HG02798 (cell line): ENCODE data around the gene VTA1.
"Not testable (repeated sequence)": the region's sequence is repeated elsewhere in the genome, so short reads cannot be mapped to it uniquely, and the experiment has no call there.

Experiments
- ATAC-seq: cut with Tn5 transposase; IDR thresholded peaks from one replicate; pipeline ENCODE4 v1.9.1; 2021; ENCODE audit warnings: mild to moderate bottlenecking; ENCODE audit not compliant: unreplicated experiment, poor library complexity

The VTA1 gene

DNA sequence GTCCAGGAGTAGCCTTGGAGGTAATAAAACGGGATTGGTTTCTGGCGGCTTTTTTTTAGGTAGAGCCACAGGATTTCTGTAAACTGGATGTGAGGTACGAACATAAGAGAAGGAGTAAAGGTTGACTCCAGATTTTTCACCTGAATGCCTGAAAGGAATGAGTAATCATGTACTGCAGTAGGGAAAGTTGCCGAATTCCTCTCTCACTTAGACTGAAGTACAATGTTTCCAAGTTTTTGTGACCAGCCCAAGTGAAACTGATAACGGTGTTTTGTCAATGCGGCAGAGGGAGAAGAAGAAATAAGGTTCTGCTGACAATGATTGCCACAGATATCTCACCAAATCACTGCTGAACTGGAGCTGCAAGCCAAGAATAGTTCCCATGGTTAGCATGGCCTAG is 75.0 kb downstream of the VTA1 start:
- ATAC-seq = no peak

DNA sequence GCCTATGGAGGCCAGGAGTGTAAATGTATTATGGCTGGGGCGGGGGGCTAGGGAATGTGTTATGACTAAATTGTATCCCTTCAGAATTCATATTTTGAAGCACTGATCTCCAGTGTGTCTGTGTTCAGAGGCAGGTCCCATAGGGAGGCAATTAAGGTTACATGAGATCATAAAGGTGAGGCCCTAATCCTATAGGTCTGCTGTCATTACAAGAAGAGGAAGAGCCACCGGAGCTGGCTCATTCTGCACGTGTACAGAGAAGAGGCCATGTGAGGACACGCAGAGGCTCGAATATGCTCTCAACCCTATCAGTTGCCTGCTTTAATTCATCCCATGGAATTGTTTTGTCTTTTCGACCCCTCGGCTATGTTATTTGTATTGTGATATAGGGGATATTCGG is 76.9 kb downstream of the VTA1 start:
- no peak for ATAC-seq

DNA sequence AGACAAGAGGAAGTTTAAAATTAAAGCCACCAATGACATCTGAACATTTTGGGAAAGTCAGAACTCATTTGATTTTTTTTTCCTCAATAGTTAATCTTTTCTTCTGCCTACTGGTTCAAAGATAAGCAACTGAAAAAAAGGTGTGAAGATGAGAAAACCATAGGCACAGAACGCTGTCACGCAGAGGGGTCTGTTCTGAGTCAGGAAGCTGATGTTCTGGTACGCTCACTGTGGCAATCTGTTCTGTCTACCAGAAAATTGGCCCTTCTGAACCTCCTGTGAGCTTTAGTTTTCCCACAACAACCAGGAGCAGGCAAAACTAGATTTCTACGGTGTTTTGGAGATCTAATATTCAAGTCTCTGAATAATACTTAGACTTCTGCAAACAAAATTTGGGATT is 78.1 kb downstream of the VTA1 start:
- ATAC-seq = no peak

DNA sequence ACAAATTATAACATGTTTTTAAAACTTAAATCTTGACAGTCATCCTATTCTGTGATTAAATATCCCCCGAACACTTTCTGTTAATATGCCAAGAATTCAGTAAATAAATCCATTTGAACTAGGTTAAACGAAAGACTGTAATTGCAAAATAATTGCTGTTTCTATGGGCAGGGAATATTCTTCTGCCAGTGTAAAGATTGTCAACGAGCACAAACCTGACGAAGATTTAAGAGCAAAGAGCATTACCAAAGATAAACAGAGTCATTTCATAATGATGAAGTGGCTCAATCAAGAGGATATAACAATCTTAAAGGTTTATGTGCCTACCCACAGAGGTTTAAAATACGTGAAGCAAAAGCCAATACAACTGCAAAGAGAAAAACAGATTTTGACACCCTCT is 78.5 kb downstream of the VTA1 start:
- ATAC-seq = no peak

DNA sequence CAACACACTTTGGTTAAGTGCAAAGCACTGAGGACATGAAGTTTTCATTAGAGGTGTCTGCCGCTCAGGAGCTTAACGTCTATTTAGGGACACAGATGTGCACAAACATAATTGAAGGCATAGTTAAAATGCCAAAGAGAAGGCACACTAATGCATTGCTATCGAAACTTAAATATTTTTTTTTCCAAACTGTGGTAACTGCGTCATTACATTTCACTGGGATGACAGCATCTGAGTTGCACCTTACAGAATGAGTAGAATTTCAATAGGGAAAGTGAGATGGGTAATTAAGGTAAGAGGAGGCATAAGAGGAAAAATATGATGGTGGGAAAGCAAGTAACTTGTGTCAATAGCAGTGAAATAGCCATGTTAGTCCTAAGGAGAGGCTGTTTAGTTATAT is 79.7 kb downstream of the VTA1 start:
- ATAC-seq = no peak

DNA sequence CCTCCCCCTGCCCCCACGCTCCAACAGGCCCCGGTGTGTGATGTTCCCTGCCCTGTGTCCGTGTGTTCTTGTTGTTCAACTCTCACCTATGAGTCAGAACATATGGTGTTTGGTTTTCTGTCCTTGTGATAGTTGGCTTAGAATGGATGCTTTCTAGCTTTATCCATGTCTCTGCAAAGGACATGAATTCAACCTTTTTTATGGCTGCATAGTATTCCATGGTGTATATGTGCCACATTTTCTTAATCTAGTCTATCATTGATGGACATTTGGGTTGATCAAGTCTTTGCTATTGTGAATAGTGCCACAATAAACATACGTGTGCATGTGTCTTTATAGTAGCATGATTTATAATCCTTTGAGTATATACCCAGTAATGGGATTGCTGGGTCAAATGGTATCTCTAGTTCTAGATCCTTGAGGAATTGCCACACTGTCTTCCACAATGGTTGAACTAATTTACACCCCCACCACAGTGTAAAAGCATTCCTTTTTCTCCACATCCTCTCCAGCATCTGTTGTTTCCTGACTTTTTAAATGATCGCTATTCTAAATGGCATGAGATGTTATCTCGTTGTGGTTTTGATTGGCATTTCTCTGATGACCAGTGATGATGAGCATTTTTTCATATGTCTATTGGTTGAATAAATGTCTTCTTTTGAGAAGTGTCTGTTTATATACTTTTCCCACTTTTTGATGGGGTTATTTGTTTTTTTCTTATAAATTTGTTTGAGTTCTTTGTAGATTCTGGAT is 82.6 kb downstream of the VTA1 start:
- not testable (repeated sequence) for ATAC-seq

DNA sequence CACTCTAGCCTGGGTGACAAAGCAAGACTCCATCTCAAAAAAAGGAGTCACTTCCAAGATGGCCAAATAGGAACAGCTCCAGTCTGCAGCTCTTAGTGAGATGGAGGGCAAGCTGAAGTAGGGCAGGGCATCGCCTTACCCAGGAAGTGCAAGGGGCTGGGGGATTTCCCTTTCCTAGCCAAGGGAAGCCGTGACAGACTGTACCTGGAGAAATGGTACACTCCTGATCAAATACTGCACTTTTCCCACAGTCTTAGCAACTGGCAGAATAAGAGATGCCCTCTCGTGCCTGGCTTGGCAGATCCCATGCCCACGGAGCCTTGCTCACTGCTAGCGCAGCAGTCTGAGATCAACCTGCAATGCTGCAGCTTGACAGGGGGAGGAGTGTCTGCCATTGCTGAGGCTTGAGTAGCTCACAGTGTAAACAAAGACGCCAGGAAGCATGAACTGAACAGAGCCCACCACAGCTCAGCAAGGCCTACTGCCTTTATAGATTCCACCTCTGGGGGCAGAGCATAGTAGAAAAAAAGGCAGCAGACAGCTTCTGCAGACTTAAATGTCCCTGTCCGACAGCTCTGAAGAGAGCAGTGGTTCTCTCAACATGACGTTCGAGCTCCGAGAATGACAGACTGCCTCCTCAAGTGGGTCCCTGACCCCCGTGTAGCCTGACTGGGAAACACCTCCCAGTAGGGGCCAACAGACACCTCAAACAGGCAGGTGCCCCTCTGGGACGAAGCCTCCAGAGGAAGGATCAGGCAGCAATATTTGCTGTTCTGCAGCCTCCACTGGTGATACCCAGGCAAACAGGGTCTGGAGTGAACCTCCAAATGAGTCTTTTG is 85.4 kb downstream of the VTA1 start:
- not testable (repeated sequence) for ATAC-seq

DNA sequence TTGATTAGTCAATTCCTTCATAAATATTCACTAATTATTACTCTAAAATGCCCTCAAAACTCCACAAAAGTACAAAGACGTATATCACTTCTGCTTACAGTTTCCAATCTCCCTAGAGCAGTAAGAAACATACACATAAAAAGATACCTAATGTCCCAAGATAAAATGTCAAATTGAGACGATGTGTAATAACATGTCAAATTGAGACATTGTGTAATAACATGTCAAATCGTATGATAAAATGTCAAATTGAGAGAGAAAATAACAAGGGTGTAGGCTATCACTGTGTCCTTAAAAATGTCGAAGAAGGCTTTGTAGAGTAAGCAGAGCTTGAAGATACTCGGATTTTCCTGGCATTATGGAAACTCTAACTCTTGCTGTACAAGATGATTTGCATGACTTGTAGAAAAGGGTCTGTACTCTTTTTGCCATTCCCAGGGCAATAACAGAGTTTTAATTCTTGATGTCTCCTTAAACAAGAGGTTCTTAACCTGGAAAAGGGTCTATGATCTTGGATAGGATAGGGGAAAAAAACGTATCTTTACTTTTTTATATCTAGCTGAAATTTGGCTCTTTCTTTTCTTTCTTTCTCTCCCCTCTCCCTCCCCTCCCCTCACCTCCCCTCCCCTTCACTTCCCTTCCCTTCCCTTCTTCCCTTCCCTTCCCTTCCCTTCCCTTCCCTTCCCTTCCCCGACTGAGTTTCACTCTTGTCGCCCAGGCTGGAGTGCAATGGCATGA is 87.1 kb downstream of the VTA1 start:
- ATAC-seq = no peak

DNA sequence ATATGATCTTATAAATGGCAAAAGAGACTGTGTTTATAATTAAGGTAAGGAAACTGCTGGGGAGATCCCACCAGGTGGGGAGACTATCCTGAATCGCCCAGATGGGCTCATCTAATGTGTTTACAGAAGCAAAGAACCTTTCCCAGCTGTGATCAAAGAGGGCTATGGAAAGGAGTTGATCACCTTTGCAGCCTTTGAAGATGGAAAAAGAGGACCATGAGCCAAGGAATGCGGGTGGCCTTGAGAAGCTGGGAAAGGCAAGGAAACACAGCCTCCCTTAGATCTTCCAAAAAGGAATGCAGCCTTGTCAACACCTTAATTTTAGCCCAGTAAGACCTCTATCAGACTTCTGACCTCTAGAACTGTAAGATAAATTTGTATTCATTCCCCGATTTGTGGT is 88.2 kb downstream of the VTA1 start:
- no peak for ATAC-seq

DNA sequence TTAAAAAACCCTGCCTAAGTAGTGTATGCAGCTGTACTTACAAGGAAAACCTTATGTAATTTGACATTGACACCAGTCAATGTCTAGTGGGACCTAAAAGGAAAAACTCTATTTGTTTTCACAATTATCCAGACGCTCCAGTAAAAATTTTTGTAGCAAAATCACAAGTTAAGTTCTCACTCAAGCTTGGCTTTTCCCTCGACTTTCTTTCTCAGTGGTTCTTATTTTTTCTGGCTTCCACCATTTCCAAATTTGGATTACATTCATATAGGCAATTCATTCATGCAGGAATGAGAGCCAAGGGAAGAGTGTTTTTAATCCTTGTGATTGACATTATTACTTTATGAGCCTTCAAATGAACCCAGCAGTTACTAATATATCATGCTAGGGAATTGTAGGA is 88.7 kb downstream of the VTA1 start:
- no peak for ATAC-seq

DNA sequence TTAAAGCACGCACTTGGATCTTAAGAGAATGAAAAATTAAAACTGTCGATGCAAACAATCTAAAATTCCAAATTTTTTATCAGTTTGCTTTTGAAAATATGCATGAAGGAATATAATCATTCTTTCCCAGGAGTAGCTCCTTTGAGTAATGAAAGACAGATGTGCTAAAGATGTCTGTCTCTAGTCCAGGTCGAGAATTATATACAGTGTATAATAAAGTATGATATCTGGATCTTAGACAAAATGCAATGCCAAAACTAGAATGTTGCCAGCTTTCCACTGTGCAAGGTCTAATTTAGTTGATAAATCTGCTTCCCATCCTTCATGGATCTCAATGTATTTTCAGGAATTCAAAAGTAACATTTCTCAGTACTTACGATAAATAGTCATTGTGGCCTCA is 89.6 kb downstream of the VTA1 start:
- ATAC-seq = no peak

DNA sequence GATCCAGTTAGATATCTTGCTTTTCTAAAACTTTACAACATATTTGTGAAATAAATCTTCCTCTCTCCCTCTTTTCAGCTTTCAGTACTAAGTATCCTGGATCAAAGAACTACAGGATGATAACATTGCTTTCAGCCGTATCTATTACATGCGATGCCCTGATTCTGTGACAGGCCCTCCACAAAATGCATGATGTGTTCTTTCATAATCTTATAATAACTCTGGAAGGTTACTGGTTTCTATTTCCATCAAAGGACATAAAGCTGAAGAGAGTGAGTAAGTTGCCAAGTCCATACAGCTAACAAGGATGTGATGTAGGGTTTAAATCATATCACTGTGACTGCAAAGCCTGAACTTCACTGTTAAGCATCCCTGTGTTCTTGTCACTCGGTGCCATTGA is 91.8 kb downstream of the VTA1 start:
- ATAC-seq = no peak

DNA sequence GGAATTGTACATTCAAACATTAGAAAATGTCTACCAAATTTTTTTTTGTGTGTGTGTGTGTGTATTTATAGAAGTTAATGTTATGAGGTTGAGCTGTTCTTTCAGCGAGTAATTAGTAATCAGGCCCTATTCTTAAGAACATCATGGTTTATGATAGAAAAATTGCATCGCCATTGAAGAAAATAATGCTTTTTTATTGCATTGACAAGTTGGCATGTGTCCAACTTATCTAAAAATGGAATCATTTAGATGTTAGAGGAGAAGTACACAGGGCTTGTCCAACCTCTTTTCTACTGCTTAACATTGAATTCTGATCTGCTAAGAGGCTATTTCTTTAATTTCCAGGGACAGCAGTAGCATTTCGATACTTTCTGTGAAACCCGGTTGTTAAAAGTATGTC is 93.1 kb downstream of the VTA1 start:
- no peak for ATAC-seq

DNA sequence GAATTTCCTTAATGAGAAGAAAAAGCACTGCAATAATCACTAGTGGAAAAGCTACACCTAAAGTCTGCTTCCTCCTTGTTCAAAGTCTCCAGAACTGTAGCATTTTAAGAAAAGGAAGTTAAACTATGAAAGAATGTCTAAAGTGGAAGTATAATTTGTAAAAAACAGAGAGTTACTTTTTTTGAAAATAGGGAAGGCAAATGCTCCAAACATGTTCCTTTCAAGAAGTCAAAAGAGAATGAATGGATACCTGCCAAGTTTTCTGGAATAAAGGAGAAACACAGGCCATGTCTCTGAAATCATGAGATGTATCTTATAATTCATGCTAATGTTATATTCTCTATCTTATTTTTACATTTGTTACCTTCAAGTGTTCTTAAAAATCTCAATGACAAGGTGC is 94.0 kb downstream of the VTA1 start:
- ATAC-seq = no peak

DNA sequence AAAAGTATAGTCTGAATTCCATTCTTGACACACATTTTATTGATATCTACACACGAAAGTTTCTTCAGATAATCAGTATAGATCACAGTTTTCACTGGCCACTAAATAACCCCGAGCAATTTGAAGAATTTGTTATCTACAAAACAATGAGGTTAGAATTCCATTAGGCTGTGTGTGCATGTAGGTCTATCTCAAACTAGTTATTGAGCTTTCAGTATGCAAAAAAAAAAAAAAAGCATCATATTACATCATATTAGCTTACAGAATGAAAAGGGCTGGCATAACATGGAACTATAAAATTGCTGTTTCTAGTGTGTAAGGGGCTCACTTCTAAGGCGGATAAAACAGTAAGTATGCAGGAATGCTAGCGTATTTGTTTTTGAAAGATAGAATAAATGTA is 95.2 kb downstream of the VTA1 start:
- ATAC-seq = no peak

DNA sequence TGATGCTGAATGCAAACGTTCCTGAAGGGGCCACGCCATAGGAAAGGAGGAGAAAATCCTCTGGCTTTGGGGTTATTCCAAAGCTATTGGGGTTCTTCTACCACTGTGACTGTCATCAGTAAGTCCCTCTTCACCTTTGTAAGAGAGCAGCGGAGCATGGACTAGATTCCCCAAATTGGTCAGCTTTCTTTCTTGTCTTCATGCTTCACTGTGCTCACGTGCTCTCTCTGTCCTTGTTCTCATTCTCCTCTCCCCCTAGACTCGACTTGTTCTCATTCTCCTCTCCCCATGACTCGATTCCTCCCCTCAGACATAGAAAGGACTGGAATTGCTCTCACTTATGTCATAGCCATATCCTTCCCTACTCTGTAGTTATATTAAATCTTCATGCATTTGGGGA is 99.9 kb downstream of the VTA1 start:
- ATAC-seq = peak; percentile 54

DNA sequence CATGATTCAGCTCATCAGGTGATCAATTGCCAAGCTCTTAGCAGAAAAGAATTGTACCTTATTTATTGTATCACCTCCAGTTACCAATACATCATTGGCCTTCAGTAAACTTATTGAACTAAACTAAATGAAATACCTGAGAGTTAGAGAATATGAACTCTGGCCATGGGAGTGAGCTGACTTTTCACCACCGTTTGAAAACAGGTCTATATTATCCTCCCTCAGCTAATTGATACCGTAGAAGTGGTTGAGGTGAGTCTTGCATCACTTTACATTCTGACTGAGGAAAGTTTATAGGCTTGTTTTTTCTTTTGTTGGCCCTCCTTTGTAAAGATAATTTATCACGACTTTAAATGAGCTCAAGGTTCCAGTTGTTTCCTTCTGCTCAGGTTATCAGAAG is 102.2 kb downstream of the VTA1 start:
- ATAC-seq = no peak

DNA sequence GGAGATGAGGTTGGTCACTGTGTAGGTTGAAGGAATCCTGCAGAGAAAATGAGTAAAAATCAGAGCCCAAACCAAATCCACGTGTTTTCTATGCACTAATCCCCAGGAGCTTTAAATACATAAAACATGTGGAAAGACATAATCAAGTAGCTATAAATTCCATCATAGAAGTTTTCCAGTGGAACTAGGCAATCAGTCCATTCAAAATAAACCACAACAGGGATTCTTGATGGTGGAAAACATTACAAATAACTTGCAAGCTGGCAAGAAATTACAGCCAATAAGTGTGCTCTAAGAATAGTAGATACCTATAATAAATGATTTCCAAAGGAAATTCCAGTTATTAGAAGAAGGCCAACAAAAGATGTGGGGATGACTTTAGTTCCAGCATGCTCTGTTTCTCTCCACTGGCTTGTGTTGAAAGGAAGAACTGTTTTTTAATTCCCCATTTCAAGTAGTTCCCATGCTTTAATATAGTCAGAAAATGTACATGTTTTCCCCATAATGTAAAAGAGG is 104.9 kb downstream of the VTA1 start:
- ATAC-seq = no peak

DNA sequence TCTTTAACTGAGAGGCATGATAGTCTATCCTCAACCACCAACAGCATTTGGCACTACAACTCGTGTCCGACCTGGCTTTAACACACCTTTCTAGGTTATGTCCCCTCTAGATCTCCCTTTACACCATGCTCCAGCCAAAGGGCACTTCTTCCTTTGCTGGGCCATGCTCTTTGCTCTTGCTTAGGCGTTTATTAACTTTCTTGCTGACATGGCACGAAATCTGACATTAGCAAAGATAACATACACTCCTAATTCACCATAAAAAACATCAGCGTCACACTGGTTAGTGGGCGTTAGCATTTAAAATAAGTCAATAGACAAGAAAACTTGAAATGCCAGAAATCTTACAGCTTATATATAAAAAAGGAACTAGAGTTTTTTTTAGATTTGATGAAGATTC is 107.5 kb downstream of the VTA1 start:
- ATAC-seq = no peak

DNA sequence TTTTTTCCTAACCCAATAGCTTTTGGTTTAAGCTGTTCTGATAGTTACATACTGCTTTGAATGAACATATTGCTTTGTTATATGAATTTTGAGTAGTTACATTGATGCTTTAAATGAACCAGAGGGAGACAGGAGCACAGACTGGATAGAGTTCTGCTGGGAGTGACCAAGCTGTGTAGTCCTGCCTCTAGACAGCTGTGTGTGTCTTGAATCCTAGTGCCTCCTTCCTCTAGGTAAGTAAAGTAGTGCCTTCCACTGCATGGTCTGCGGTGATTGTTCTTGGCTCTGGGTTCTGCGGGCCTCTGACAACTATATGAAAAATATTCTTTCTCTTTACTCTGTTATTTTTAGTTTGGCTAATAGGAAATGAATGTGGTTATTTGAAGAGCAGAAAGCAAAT is 108.7 kb downstream of the VTA1 start:
- no peak for ATAC-seq

DNA sequence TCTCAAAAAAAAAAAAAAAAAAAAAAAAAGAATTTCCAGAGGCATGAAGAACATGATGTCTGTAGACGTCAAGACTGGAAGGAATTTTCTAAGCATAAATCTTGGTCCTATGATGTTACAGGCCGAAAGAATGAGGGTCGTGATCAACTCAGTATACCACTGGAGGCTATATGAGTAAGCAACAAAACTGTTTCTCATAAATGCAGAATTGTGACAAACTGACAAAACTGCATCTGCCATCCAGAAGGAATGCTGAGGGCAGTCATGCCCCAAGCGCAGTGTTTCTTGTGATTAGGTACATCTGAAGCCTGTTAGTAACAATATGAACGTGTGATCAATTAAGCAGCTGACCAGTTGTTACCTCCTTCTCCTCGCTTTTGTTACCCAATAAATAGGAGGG is 111.2 kb downstream of the VTA1 start:
- ATAC-seq = no peak
